ENCODE results near the gene GPR137. TPM values are rescaled to one million over a fixed set of nuclear protein-coding genes. Genes with fewer than 3 reads are reported as not detected.
A peak's percentile ranks its signal among the peaks of the same experiment; 100 is the strongest.

Gene GPR137
- total and polyA plus RNA-seq, 10 of the 15 experiments (the other 5 are each of a cell fraction or from before 2014, with no cell fraction given), result 0.37 to 29.2 (median 13.8) TPM

- H3K9me3 ChIP-seq (replicated peaks; ENCODE audit: control insufficient read depth, insufficient read depth, low read length), result no peaks in the 10 kb centered on the region
- ATAC-seq (peak; percentile 86), DNase-seq (ENCODE audit: low read depth, low spot score) (peak; percentile 98), FAIRE-seq (peak; percentile 85)
- no peaks in the 10 kb centered on the region for H4K20me1 ChIP-seq (ENCODE audit: control insufficient read depth, insufficient read depth)
- ChIA-PET SMC1A (ENCODE audit: uncharacterized antibody, unreplicated experiment) (interaction anchor here (0.6 to 4.6 kb wide), 10 partner anchors 9 to 63 kb away, joined by 3 to 41 read pairs (median 3); partner anchors contain the start of genes BAD, CATSPERZ, FERMT3 and GPR137), CTCF (interaction anchor here (0.6 to 5.7 kb wide), 13 partner anchors 9 to 87 kb away, joined by 3 to 147 read pairs (median 5); partner anchors contain the start of genes BAD, CATSPERZ, FERMT3 and GPR137), POLR2A (interaction anchor here (0.8 to 6.3 kb wide), 13 partner anchors 14 to 69 kb away, joined by 3 to 92 read pairs (median 5); partner anchors contain the start of genes BAD, CATSPERZ, ESRRA and FERMT3), RAD21 (ENCODE audit: unreplicated experiment) (interaction anchor here (0.5 to 4.3 kb wide), 9 partner anchors 14 to 322 kb away, joined by 3 to 56 read pairs (median 5); partner anchors contain the start of genes ESRRA, FERMT3, FKBP2 and PPP1R14B)
- peak overlapping the region; percentile 45 for H2AFZ ChIP-seq (ENCODE audit: control insufficient read depth, low read depth, low read length)
- peaks cover 12% of the 10 kb centered on the region for H3K4me1 ChIP-seq (ENCODE audit: control insufficient read depth, insufficient read depth, low read length)
- H3K9ac ChIP-seq (ENCODE audit: control insufficient read depth, insufficient read depth, low read length), result peak overlapping the region; percentile 97
- peak overlapping the region; percentile 100 for H3K4me2 ChIP-seq (ENCODE audit: control insufficient read depth, insufficient read depth)
- H3K27me3 ChIP-seq (replicated peaks in 1 of 2; ENCODE audit: control insufficient read depth in 2 of 2, insufficient read depth in 2 of 2, low read length in 1 of 2), result no peaks in the 10 kb centered on the region
- intact Hi-C loops (cut with micrococcal nuclease; ENCODE audit: unreplicated experiment) (loop anchor here (1.0 to 2.0 kb wide), 3 partner anchors 16 to 37 kb away; partner anchors contain the start of genes GPR137 and PLCB3), in situ Hi-C loops (cut with MboI) (no loop called here)
- peaks cover 19% of the 10 kb centered on the region for H3K79me2 ChIP-seq (ENCODE audit: control insufficient read depth, insufficient read depth, low read length)
- WGBS (ENCODE audit: insufficient coverage, insufficient replicate concordance, low lambda C conversion rate, missing lambda C conversion rate), result 1% methylated on average over 58 of the region's 58 CpGs
- TSS peak; percentile 84 for BruUV-seq (replicated peaks)
- H3K36me3 ChIP-seq (ENCODE audit: control insufficient read depth in 2 of 2, insufficient read depth in 2 of 2, low read length in 1 of 2), result no peaks in the 10 kb centered on the region; a peak in 2 of 4 replicates
- peak overlapping the region; percentile 96 for H3K4me3 ChIP-seq
- H3K27ac ChIP-seq (ENCODE audit: control insufficient read depth, insufficient read depth), result peak overlapping the region; percentile 81
- TF ChIP-seq TCF7 (IDR thresholded peaks at IDR 0.05; ENCODE audit: borderline replicate concordance), result no peak
- TF ChIP-seq CREB1 (IDR thresholded peaks at IDR 0.05; ENCODE audit: low read depth), result peak; percentile 86
- no peak for TF ChIP-seq ATF2 (IDR thresholded peaks at IDR 0.05; ENCODE audit: low read length)
- TF ChIP-seq BCLAF1 (IDR thresholded peaks at IDR 0.05), result no peak
- TF ChIP-seq FOXK2 (IDR thresholded peaks at IDR 0.05), result no peak
- TF ChIP-seq CEBPZ (IDR thresholded peaks at IDR 0.05; ENCODE audit: low read depth, low read length), result peak; percentile 33; the same call in 1 of the 2 replicates
- TF ChIP-seq RFX5 (IDR thresholded peaks at IDR 0.05; ENCODE audit: low read depth, low read length), result no peak
- peak; percentile 97 for TF ChIP-seq E2F8 (IDR thresholded peaks at IDR 0.05; ENCODE audit: low read depth, partially characterized antibody)
- no peak for TF ChIP-seq PAX5 (IDR thresholded peaks at IDR 0.05; ENCODE audit: borderline replicate concordance, low read depth, low read length)
- TF ChIP-seq KDM1A (IDR thresholded peaks at IDR 0.05; ENCODE audit: borderline replicate concordance), result no peak
These were observed 16.0 kb upstream of the GPR137 start for GRCh38 chr11:64269540-64270220.
